ENCODE measurements around the gene FGFRL1. TPM values are rescaled to one million over a fixed set of nuclear protein-coding genes. Genes with fewer than 3 reads are reported as not detected.
A peak's percentile ranks its signal among the peaks of the same experiment; 100 is the strongest.

The FGFRL1 gene
- total RNA-seq, 1 donor from 2014 or later = 59.8 TPM

DNA sequence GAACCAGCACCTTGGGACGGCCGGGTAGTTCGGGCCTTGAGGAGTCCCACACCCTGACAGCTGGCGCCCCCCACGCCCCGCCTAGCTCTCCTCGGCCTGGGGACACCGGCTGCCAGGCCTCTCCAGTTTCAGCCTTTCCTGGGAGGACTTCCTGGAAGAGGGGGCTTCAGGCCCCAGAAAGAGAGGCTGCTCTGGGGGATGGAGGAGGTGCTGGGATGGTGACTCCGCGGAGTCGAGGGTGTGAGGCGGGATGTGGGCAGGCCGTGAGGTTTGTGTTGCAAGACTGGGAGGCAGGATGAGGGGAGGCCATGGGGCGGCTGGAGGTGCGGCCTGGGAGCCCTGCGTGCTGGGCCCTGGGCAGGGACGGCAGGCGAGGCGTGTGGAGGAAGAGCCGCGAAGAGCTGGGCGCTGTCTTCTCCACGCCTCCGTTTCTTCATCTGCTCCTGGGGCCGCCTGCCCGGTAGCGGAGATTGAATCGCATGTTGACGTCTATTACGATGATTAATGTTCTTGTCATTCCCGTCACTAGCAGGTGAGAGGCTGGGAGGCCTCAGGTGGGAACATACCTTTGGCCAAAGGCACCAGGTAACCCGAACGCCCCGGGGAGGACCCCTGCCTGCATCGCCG, 918 bp upstream of the FGFRL1 start:
- no peak for DNase-seq (ENCODE audit: extremely low spot score, unreplicated experiment)
- TF ChIP-seq, protein P1, sequence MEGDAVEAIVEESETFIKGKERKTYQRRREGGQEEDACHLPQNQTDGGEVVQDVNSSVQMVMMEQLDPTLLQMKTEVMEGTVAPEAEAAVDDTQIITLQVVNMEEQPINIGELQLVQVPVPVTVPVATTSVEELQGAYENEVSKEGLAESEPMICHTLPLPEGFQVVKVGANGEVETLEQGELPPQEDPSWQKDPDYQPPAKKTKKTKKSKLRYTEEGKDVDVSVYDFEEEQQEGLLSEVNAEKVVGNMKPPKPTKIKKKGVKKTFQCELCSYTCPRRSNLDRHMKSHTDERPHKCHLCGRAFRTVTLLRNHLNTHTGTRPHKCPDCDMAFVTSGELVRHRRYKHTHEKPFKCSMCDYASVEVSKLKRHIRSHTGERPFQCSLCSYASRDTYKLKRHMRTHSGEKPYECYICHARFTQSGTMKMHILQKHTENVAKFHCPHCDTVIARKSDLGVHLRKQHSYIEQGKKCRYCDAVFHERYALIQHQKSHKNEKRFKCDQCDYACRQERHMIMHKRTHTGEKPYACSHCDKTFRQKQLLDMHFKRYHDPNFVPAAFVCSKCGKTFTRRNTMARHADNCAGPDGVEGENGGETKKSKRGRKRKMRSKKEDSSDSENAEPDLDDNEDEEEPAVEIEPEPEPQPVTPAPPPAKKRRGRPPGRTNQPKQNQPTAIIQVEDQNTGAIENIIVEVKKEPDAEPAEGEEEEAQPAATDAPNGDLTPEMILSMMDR (IDR thresholded peaks at IDR 0.05) = no peak
- peak overlapping the region; percentile 66 for H3K27ac Mint-ChIP-seq (ENCODE audit: unreplicated experiment)
- H3K9me3 Mint-ChIP-seq (ENCODE audit: unreplicated experiment) = peaks cover 7% of the 10 kb centered on the region
- H3K4me1 Mint-ChIP-seq (ENCODE audit: unreplicated experiment) = peaks cover 17% of the 10 kb centered on the region
- H3K27me3 Mint-ChIP-seq (ENCODE audit: unreplicated experiment) = peaks cover 7% of the 10 kb centered on the region
- H3K4me3 Mint-ChIP-seq (ENCODE audit: unreplicated experiment) = peak overlapping the region; percentile 74
- H3K36me3 Mint-ChIP-seq (ENCODE audit: unreplicated experiment) = no peaks in the 10 kb centered on the region

DNA sequence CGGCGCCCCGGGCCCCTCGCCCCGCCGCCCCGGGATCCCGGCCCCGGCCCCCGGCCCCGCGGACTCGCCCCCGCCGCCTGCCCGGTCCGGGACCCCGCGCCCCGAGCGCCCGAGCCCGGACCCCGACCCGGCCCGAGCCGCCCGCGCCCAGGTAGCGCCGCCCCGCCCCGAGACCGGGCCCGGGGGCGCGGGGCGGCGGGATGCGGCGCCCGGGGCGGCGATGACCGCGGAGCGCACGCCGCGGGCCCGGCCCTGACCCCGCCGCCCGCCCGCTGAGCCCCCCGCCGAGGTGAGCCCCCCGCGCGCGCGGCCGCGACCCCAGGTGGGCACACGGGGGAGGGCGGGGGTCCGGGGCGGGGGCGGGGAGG, 224 bp downstream of the FGFRL1 start:
- peaks cover 7% of the 10 kb centered on the region for H3K9me3 Mint-ChIP-seq (ENCODE audit: unreplicated experiment)
- no peak overlapping the region for H3K4me3 Mint-ChIP-seq (ENCODE audit: unreplicated experiment)
- TF ChIP-seq, protein P1 (IDR thresholded peaks at IDR 0.05) = no peak
- peaks cover 18% of the 10 kb centered on the region for H3K4me1 Mint-ChIP-seq (ENCODE audit: unreplicated experiment)
- H3K27me3 Mint-ChIP-seq (ENCODE audit: unreplicated experiment) = peaks cover 7% of the 10 kb centered on the region
- H3K27ac Mint-ChIP-seq (ENCODE audit: unreplicated experiment) = no peak overlapping the region
- no peaks in the 10 kb centered on the region for H3K36me3 Mint-ChIP-seq (ENCODE audit: unreplicated experiment)
- DNase-seq (ENCODE audit: extremely low spot score, unreplicated experiment) = no peak

DNA sequence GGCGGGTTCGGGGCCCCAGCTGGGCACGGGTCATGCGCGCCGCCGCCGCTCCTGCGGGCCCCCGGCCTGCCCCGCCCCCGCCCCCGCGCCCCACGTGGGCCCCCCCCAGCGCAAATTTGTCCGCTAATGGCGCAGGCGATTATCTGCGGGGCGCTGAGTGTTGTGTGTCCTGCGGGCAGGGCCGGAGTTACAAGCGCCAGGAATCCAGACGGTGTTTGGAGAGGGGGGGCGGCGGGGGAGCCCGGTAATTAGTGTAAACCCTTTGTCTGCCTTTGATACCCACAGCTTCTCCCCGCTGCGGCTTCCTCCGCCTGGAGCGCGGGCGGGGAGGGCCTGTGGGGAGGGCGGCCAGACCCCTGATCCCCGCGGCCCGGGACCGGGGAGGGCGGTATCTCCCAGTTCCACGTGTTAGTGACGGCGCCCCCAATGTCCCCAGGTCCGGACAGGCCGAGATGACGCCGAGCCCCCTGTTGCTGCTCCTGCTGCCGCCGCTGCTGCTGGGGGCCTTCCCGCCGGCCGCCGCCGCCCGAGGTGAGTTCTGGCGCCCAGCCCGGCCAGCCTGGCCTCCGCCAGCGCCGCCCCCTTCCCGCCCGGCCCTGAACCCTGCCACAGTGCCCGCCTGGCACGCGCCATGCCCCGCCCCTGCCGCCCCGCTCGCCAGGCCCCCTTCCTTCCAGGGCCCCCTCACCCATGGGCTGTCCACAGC, 761 bp downstream of the FGFRL1 start:
- TF ChIP-seq, protein P1 (IDR thresholded peaks at IDR 0.05) = no peak
- no peak for DNase-seq (ENCODE audit: extremely low spot score, unreplicated experiment)
- Mint-ChIP-seq H3K4me3 (ENCODE audit: unreplicated experiment) (peak overlapping the region; percentile 62), H3K27ac (ENCODE audit: unreplicated experiment) (no peak overlapping the region), H3K27me3 (ENCODE audit: unreplicated experiment) (peaks cover 2% of the 10 kb centered on the region), H3K36me3 (ENCODE audit: unreplicated experiment) (no peaks in the 10 kb centered on the region), H3K4me1 (ENCODE audit: unreplicated experiment) (peaks cover 18% of the 10 kb centered on the region), H3K9me3 (ENCODE audit: unreplicated experiment) (peaks cover 2% of the 10 kb centered on the region)

DNA sequence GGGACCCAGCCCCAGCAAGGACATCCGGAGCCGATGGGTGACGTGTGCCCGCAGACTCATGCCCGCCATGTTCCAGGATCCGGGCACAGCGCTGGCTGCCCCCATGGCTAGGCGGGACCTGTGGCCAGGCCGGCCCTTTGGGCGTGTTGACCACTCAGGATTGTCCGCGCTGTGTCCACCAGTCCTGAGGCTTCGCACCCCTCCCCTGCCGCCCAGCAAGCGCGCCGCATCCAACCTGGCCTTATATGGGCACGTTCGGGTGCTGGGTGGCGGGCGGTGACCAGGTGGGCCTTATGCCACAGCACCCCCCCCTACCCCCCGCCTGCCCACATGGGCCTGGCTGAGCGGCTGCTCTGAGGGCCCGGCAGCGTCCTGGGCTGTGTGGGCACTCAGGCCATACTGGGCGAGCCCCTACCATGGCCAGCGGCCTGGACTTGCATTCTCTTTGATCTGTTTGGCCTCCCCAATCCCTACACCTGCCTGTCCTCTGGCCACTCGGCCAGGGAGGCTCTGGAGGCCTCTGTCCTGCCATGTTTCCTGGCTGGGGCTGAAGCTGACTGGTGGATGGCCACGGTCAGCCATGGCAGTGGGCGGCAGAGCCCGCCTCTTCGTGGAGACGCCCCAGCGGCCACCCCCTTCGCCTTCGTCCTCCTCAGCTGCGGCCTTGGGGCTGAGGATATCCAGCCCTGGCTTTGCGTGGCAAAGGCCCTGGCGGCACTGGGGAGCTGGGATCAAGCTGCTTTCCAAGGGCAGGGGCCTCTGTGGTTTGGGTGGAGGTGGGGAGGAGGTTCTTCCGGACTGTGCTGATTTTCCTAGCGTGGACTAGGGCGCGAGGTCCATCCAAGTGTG, 2.0 kb downstream of the FGFRL1 start:
- no peaks in the 10 kb centered on the region for H3K36me3 Mint-ChIP-seq (ENCODE audit: unreplicated experiment)
- H3K4me1 Mint-ChIP-seq (ENCODE audit: unreplicated experiment) = peaks cover 21% of the 10 kb centered on the region
- H3K9me3 Mint-ChIP-seq (ENCODE audit: unreplicated experiment) = no peaks in the 10 kb centered on the region
- TF ChIP-seq, protein P1 (IDR thresholded peaks at IDR 0.05) = no peak
- H3K27me3 Mint-ChIP-seq (ENCODE audit: unreplicated experiment) = no peaks in the 10 kb centered on the region
- no peak overlapping the region for H3K27ac Mint-ChIP-seq (ENCODE audit: unreplicated experiment)
- DNase-seq (ENCODE audit: extremely low spot score, unreplicated experiment) = no peak
- peak overlapping the region; percentile 32 for H3K4me3 Mint-ChIP-seq (ENCODE audit: unreplicated experiment)
